Tibial nerve (tissue), 4 donors: Measurements from ENCODE around the gene NOX3.

Experiments
- EP300 ChIP-seq, 2 donors: sonication (generic); formaldehyde crosslinking; IDR thresholded peaks; one replicate each; pipeline ENCODE4 v1.6.1; 2017; ENCODE audit warnings: antibody characterized with exemption in 2 of 2, mild to moderate bottlenecking in 1 of 2
- POLR2A ChIP-seq, 2 donors: fragments of 450-650 bp; IDR thresholded peaks; one replicate each; pipeline ENCODE4 v1.6.1; 2017; ENCODE audit warnings: antibody characterized with exemption in 2 of 2, mild to moderate bottlenecking in 2 of 2, moderate library complexity in 2 of 2
- TF ChIP-seq, protein P1 (sequence below), 5 experiments: fragments of 200-600 bp in 3 of 5; fragments of 450-650 bp in 2 of 5; sonication (generic) in 3 of 5; IDR thresholded peaks; one replicate each; pipeline ENCODE4 v1.5.1; 2016 to 2019; ENCODE audit warnings: antibody characterized with exemption in 5 of 5, mild to moderate bottlenecking in 3 of 5, moderate library complexity in 2 of 5

DNA sequence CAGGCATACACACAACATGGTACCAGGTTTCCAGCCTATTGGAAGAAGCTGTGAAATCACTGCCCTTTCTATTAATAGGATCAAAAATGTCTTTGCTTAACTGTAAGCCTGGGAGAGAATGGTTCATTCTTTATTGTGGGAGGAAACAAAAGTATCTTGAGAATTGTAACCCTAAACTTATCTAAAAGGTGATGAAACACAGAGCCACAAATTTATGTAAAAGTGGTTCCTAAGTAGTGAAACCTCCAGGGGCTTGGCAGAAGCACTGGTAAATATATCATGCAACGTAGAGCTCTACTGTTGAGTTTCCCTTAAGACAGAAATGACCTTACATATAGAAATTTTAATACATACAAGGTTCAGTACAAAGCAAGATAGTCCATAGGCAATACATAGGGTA, 17.2 kb upstream of the NOX3 start:
- TF ChIP-seq, protein P1, sequence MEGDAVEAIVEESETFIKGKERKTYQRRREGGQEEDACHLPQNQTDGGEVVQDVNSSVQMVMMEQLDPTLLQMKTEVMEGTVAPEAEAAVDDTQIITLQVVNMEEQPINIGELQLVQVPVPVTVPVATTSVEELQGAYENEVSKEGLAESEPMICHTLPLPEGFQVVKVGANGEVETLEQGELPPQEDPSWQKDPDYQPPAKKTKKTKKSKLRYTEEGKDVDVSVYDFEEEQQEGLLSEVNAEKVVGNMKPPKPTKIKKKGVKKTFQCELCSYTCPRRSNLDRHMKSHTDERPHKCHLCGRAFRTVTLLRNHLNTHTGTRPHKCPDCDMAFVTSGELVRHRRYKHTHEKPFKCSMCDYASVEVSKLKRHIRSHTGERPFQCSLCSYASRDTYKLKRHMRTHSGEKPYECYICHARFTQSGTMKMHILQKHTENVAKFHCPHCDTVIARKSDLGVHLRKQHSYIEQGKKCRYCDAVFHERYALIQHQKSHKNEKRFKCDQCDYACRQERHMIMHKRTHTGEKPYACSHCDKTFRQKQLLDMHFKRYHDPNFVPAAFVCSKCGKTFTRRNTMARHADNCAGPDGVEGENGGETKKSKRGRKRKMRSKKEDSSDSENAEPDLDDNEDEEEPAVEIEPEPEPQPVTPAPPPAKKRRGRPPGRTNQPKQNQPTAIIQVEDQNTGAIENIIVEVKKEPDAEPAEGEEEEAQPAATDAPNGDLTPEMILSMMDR (IDR thresholded peaks at IDR 0.05) = no peak
- TF ChIP-seq POLR2A (IDR thresholded peaks at IDR 0.05) (no peak), EP300 (IDR thresholded peaks at IDR 0.05) (no peak)
